GDM1 (cell line): ENCODE measurements around the gene SND1.
A peak's percentile ranks its signal among the peaks of the same experiment; 100 is the strongest.

Experiments
- DNase-seq: peaks from one replicate; lab custom pipeline; 2025; lab: John Stamatoyannopoulos, UW

SND1 gene

DNA sequence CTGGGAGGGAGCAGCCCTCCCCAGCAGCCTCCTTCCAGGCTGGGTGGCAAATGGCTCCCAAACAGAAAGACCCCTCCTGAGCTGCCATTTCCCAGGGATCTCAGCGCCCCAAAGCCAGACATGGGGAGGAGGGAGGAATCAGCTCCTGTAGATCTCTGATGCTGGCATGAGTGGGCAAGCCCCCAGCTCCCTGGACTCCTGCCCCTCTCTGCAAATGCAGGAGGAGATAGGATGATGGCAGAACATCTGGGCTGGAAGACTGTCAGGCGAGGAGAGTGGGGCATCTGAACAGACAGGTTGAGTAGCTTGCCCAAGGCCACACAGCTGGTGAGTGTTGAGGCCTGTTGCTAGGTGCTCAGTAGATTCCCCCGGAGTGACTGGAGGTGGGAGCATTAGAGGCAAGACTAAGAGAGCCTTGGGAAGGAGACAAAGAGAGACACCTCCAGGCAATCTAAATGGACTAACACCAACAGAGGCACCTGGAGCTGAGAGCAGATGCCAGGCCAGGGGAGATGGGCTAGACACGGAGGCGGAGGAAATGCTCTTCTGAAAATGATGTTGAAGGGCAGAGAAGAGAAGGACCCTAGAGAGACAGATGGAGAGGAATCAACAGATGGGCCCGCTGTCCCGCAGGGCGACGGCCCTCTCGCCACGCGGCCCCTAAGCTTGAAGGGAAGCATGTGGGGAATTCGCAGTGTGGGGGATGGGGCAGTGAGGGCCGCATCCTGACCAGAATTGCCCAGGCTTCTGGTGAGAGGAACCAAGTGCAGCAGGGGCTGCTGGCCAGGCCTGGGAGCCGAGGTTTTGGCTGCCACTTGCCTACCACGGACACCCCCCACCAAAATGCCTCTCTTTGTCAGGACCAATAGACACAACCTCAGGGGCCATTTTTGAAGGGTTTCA is 464.1 kb downstream of the SND1 start:
- no peak for DNase-seq

DNA sequence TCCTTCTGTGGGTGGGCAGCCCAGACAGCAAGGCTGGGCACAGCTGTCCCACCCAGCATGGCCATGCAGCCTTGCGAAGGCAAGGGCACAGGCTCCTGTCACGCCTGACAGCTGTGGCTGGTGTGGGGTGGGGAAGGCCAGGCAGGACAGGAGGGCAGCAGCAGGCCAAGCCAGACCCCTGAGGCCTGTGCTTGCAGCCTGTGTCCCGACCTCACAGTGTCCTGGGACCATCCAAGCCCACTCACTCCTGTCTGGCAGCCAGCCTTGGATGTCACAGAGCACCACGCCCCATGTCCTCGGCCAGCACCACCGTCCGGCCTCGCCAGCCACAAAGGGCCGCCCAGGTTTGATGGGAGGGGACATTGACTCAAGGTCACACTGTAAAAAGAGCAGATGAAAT is 464.7 kb downstream of the SND1 start:
- no peak for DNase-seq

GRCh38 chr7:128117691-128118090 is 465.7 kb downstream of the SND1 start:
- no peak for DNase-seq

DNA sequence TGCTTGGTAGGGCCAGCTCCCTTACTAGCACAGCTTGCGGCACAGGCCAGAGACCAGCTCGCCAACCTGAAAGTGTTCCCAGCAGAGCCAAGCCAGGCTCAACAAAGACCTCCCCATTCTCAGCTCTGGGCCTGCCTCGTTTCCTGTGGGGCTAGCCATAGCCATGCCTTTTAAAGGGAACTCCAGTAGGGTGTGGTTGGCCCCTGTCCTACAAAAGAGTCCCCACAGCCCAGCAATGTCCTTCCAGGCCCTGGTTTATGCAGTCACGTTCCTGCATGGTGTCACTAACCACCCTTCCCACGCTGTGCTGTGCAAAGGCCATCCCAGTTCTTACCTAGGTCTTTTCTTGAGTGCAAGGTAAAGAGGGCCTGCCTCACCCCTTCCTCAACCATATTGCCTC is 467.0 kb downstream of the SND1 start:
- no peak for DNase-seq

DNA sequence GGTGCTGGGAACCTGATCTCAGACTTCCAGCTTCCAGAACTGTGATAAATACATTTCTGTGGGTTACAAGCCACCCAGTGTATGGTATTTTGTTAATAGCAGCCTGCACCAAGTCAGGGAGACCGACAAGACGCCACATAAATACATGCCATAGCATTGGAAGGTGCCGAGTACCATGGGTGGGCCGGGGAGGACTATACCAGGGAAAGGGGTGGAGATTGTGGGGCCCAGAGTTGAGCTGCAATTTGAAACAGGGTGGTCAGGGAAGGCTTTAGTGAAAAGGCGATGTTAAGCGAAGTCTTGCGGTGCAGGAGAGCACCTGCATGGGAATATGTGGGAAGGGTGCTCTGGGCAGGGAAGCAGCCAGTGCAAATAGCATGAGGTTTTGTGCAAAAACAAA is 468.1 kb downstream of the SND1 start:
- no peak for DNase-seq

DNA sequence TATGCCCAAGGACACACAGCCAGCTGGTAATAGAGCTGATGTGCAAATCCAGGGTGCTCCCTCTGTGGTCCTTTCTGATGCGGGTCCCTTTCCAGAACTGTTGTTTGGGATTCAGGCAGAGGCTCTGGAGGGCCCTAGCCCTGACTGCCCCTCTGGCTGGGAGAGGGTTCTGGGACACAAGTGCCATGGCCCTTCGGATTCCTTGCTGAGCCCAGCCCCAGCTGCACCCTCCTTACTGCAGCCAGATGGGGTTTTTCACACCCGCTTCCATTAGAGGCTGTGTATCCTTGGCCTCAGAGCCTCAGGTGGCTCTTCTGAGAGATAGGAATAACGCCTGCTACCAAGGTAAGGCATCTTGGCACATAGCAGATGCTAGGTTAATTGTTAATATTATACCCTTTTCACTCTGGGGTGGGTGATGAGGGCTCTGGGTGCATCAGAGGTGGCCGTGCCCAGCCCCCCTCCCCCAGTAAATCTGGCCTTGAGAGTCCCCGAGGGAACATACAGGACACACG is 469.0 kb downstream of the SND1 start:
- no peak for DNase-seq

GRCh38 chr7:128121711-128122530 is 469.9 kb downstream of the SND1 start:
- DNase-seq: no peak

GRCh38 chr7:128122576-128123290 is 470.7 kb downstream of the SND1 start:
- DNase-seq: no peak

DNA sequence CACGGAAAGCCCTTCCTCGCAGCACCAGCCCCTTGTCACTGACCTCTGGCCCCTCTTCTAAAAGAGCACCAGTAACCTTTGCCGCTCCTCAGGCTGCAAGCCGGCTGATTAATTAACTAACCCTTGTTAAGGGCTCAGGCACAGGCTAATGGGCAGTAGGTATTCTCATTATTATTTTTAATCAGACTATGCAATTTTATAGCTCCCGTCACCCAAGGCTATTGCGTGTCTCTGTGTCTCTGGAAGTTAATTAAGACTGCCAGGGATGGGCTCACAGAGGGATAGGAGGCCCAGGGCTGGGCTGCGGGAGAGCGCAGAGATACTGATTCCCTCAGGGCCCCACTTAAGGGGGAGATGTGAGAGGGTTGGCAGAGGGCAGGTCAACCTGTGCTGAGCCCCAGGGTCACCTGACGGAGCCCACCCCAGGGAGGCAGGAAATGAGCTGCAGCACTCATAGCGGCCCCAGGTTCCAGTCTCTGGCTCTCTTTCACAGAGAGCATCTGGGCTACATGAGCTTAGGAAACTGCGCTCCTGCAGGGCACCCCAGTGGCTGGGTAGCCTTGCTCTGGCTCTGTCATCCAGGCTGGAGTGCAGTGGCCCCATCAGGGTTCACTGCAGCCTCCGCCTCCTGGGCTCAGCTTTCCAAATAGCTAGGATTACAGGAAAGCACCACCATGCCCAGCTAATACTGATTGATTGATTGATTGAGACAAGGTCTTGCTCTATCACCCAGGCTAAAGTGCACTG is 471.5 kb downstream of the SND1 start:
- no peak for DNase-seq

- DNase-seq: no peak
Measured at GRCh38 chr7:128124786-128125185, 472.8 kb downstream of the SND1 start.

GRCh38 chr7:128125816-128126215 is 473.8 kb downstream of the SND1 start:
- DNase-seq: no peak

DNA sequence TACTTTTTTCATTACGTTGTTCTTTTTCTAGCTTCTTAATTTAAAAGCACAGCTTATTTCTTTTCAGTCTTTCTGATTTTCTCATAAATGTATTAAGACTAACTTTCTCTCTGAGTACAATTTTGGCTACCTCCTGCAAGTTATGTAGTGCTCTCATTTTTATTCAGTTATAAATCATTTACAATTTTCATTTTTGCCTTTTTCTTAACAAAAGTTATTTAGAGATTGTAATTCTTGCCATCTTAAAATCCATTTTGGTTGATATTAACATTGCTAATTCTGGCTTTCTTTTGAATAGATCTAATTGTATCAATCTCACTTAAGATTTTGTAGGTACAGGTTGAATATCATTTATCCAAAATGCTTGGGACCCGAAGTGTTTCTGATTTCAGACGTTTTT is 476.4 kb downstream of the SND1 start:
- no peak for DNase-seq

DNA sequence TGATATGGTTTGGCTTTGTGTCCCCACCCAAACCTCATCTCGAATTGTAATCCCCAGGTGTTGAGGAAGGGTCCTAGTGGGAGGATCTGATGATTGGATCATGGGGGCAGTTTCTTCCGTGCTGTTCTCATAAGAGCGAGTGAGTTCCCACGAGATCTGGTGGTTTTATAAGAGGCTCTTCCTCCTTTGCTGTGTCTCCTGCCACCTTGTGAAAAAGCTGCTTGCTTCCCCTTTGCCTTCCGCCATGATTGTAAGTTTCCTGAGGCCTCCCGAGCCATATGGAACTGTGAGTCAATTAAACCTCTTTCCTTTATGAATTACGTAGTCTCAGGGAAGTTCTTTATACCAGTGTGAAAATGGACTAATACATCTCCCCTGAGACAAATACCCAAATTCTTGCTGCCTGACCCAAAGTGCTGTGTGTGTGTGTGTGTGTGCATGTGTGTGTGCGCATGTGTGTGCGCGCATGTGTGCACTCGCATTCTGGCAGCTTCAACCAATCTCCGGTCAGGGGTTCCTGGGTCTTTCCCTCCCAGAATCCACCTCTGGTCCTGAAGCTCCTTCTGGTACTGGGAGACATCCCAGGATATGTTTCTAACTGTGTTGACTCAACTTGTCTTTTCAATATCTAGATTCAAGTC is 477.4 kb downstream of the SND1 start:
- DNase-seq: no peak

- no peak for DNase-seq
Measured at GRCh38 chr7:128131115-128131514, 479.1 kb downstream of the SND1 start.

GRCh38 chr7:128131731-128132130 is 479.7 kb downstream of the SND1 start:
- no peak for DNase-seq

DNA sequence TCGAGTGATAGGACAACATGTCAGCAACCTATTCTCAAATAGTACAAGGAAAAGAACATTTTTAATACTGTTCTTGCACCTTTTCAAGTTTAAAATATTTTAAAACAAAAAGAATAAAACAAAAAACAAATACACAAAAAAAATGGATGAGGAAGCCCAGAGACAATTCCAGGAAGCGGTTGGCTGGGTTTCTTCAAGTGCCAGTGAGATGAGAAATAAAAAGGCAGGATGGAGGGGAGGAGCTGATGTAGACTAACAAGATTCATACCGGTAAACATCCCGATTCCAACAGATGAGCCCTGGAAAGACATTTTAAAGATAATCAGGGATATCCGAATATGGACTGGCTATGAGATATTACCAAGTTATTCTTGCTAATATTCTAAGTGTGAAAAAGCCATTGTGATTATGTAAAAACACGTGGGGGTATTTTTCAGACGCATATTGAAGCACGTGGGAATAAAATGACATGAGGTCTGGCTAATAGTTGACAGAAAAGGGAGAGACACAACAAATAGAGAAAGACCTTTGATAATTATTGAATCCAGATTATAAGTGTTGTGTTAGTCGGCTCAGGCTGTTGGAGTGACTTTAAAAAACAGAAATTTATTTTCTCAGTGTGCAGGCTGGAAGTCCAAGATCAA is 480.6 kb downstream of the SND1 start:
- DNase-seq: no peak

DNA sequence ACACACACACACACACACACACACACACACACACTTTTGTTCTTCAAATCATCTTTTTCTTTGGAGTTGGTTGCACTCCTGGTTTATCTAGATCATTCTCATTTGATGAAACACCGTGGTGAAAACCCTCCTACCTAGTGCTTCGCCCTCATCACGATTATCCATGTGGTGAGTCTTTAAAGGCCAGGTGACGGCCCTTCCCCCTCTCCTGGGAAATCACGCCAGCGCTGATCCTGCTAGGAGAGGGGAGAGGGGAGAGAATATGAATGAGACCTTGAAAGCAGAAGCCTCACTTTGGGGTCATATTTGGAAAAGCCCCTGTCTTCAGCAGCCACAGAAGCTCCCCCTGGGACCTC is 483.1 kb downstream of the SND1 start:
- no peak for DNase-seq

- DNase-seq: peak; percentile 37
Measured at GRCh38 chr7:128135515-128136214, 483.7 kb downstream of the SND1 start.

GRCh38 chr7:128136215-128136597 is 484.2 kb downstream of the SND1 start:
- no peak for DNase-seq

DNA sequence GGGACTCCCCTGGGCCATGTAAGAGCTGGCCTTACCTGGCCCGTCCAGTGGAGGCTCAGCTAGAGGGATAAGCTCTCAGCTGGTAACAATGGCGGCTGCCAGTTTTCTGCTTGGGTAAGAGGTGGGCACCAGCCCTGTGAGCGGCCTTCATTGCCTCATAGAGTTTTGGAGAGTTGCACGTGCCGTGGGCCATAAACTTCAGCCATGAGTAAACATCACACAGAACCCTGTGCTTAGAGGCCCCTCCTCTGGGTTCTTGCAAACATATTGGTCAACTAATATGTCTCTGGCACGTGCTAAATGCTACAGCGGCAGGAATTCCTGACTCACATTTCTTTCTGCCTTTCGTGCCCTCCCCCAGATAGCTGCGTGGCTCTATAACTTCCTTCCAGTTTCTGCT is 485.2 kb downstream of the SND1 start:
- no peak for DNase-seq
